GM06990 (cell line): ENCODE data around the gene PLXNA2.

Experiments used
- DNase-seq: peaks from one replicate; pipeline ENCODE4 v3.0.0-alpha.2; 2011; ENCODE audit not compliant: insufficient read length; ENCODE audit errors: extremely low read depth
- H3K27me3 ChIP-seq: replicated peaks from 2 replicates; pipeline ENCODE4 v1.6.0; 2011; ENCODE audit warnings: low read length; ENCODE audit not compliant: control insufficient read depth, insufficient read depth
- H3K36me3 ChIP-seq: 2 replicates; pipeline ENCODE4 v1.5.1; 2011; ENCODE audit warnings: low read length; ENCODE audit not compliant: control insufficient read depth, insufficient read depth
- H3K4me3 ChIP-seq: replicated peaks from 2 replicates; pipeline ENCODE4 v1.5.1; 2011; ENCODE audit warnings: low read depth, mild to moderate bottlenecking, control low read depth, low read length
- CTCF ChIP-seq: IDR thresholded peaks from 2 replicates; pipeline ENCODE4 v1.5.1; 2011; ENCODE audit warnings: low read length, control low read depth, mild to moderate bottlenecking, inconsistent platforms; ENCODE audit not compliant: insufficient read depth, poor library complexity, severe bottlenecking

Gene PLXNA2

GRCh38 chr1:208025031-208025430 is 219.2 kb downstream of the PLXNA2 start:
- no peak for TF ChIP-seq CTCF
- peaks cover 1% of the 10 kb centered on the region for H3K27me3 ChIP-seq
- no peaks in the 10 kb centered on the region for H3K36me3 ChIP-seq
- no peak for DNase-seq
- no peak overlapping the region for H3K4me3 ChIP-seq

- Histone ChIP-seq H3K27me3 (peaks cover 1% of the 10 kb centered on the region), H3K36me3 (no peaks in the 10 kb centered on the region), H3K4me3 (no peak overlapping the region)
- no peak for TF ChIP-seq CTCF
- DNase-seq = no peak
These were observed 219.8 kb downstream of the PLXNA2 start for GRCh38 chr1:208024406-208024805.

DNA sequence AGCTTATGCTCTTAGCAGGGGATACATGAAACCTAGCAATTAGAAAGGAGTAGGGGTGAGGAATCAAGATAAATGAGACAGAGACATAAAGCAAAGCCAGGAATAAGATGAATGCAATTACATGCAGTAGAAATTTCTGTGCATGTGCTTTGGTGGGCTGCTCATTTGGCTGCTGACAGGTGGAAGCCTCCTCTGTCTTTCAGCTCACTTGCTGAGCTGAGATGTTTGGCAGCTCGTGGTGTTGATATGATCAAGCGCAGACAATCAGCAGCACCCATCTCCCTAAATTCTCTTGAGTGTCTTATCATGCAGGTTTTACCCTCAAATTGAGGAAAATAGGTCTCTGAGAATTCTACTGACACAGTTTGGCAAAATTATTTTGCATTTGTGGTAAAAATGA is 224.9 kb downstream of the PLXNA2 start:
- Histone ChIP-seq H3K36me3 (no peaks in the 10 kb centered on the region), H3K27me3 (peaks cover 1% of the 10 kb centered on the region), H3K4me3 (no peak overlapping the region)
- TF ChIP-seq CTCF = no peak
- no peak for DNase-seq

GRCh38 chr1:208015255-208015654 is 228.9 kb downstream of the PLXNA2 start:
- no peaks in the 10 kb centered on the region; the same call in none of the 2 replicates for H3K27me3 ChIP-seq
- DNase-seq = no peak
- no peak overlapping the region for H3K4me3 ChIP-seq
- TF ChIP-seq CTCF = no peak
- no peaks in the 10 kb centered on the region for H3K36me3 ChIP-seq

DNA sequence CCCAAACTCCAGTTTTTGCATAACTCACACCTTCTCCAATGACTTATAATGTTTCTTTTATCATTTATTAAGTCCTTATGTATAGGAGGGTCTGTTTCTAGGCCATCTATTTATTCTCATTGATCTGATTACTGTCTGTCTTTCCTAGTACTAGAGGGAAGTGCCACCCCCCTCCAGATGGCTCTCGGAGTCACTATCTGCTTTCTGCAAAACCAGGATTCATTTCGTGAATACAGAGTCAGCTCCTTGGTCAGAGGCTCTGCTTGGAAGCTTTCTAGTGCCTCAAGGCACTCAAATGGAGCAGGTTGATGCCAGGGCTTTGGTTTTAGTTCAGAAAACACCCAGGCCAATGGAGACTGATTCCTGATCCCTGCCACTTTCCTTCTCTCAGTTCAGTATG is 231.0 kb downstream of the PLXNA2 start:
- DNase-seq = no peak
- Histone ChIP-seq H3K27me3 (no peaks in the 10 kb centered on the region; the same call in none of the 2 replicates), H3K36me3 (no peaks in the 10 kb centered on the region), H3K4me3 (no peak overlapping the region)
- no peak for TF ChIP-seq CTCF

DNA sequence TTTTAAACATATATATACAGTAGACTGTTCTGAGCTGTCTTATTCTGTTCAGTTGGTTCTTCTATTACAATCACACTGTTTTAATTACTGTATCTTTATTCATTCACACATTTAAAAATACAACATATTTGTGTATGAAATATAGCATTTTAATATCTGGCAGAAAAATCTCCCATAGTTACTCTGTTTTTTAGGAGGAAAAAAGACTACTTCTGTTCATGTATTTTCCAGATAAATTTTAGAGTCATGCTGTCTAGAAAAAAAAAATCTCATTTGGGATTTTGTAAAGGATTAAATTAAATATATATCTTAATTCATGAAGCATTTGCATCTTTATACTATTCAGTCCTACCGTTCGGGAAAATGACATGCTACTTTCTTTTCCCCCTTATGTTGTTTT is 231.5 kb downstream of the PLXNA2 start:
- H3K4me3 ChIP-seq = no peak overlapping the region
- DNase-seq = no peak
- H3K27me3 ChIP-seq = no peaks in the 10 kb centered on the region; the same call in none of the 2 replicates
- no peak for TF ChIP-seq CTCF
- no peaks in the 10 kb centered on the region for H3K36me3 ChIP-seq
